ENCODE data around the gene CD300A.

The CD300A gene

GRCh38 chr17:74454197-74455024, 12.0 kb upstream of the CD300A start:
- peak; percentile 58 for DNase-seq (ENCODE audit: low read depth)

GRCh38 chr17:74455025-74455545, 11.3 kb upstream of the CD300A start:
- DNase-seq (ENCODE audit: low read depth) = no peak

GRCh38 chr17:74455821-74456220, 10.6 kb upstream of the CD300A start:
- DNase-seq (ENCODE audit: low read depth) = no peak

GRCh38 chr17:74457146-74457819, 9.2 kb upstream of the CD300A start:
- peak; percentile 12 for DNase-seq (ENCODE audit: low read depth)

GRCh38 chr17:74457820-74458166, 8.6 kb upstream of the CD300A start:
- DNase-seq (ENCODE audit: low read depth) = no peak

GRCh38 chr17:74458835-74459234, 7.6 kb upstream of the CD300A start:
- DNase-seq (ENCODE audit: low read depth) = no peak

GRCh38 chr17:74459622-74460021, 6.8 kb upstream of the CD300A start:
- DNase-seq (ENCODE audit: low read depth) = no peak

GRCh38 chr17:74460241-74460640, 6.2 kb upstream of the CD300A start:
- DNase-seq (ENCODE audit: low read depth) = no peak

GRCh38 chr17:74460996-74461395, 5.4 kb upstream of the CD300A start:
- DNase-seq (ENCODE audit: low read depth) = no peak

GRCh38 chr17:74461611-74462010, 4.8 kb upstream of the CD300A start:
- no peak for DNase-seq (ENCODE audit: low read depth)

- no peak for DNase-seq (ENCODE audit: low read depth)
Measured at GRCh38 chr17:74464730-74465377, 1.6 kb upstream of the CD300A start.

- DNase-seq (ENCODE audit: low read depth) = no peak
Measured at GRCh38 chr17:74465378-74466110, 890 bp upstream of the CD300A start.

- no peak for DNase-seq (ENCODE audit: low read depth)
Measured at GRCh38 chr17:74466828-74467184, 372 bp downstream of the CD300A start.

GRCh38 chr17:74467221-74467951, 952 bp downstream of the CD300A start:
- no peak for DNase-seq (ENCODE audit: low read depth)

- no peak for DNase-seq (ENCODE audit: low read depth)
Measured at GRCh38 chr17:74471341-74471740, 4.9 kb downstream of the CD300A start.

- no peak for DNase-seq (ENCODE audit: low read depth)
Measured at GRCh38 chr17:74472890-74473289, 6.5 kb downstream of the CD300A start.

GRCh38 chr17:74473294-74473693, 6.9 kb downstream of the CD300A start:
- DNase-seq (ENCODE audit: low read depth) = no peak

- DNase-seq (ENCODE audit: low read depth) = no peak
Measured at GRCh38 chr17:74474043-74474792, 7.8 kb downstream of the CD300A start.

- DNase-seq (ENCODE audit: low read depth) = no peak
Measured at GRCh38 chr17:74475189-74475588, 8.8 kb downstream of the CD300A start.

- no peak for DNase-seq (ENCODE audit: low read depth)
Measured at GRCh38 chr17:74477411-74477810, 11.0 kb downstream of the CD300A start.
